CD4-positive, alpha-beta T cell treated with Interleukin-1 beta for 1 hour (primary cell): ENCODE measurements around the gene SIGLEC11.
"Not testable (repeated sequence)": the region's sequence is repeated elsewhere in the genome, so short reads cannot be mapped to it uniquely, and the experiment has no call there.

Experiments used
- DNase-seq, 2 donors: peaks; one replicate each; pipeline ENCODE4 v3.0.0-alpha.2; 2020 to 2022

Gene SIGLEC11

GRCh38 chr19:49981603-49982593 lies 20.9 kb upstream of the SIGLEC11 start:
- DNase-seq, result no peak

DNA sequence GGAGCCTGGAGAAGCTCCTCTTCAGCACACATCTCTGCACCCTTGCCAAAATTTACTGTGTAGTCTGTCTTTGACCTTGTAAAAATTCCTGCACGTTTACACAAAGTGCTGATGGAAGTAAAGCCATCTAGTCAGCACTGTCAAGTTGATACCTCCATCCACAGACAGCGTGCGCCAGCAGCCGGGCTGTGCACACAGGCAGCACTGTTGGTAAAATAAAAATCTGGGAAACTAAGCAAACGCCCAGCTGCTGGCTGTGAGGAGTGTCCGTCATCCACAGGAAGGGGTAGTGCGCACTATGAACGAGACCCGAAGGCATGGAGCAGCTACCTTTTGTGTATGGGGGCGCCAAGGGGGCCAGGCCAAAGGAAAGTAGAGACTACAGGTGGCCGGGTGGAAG lies 17.4 kb upstream of the SIGLEC11 start:
- no peak for DNase-seq

- no peak for DNase-seq
Measured at GRCh38 chr19:49977881-49978280, 16.9 kb upstream of the SIGLEC11 start.

DNA sequence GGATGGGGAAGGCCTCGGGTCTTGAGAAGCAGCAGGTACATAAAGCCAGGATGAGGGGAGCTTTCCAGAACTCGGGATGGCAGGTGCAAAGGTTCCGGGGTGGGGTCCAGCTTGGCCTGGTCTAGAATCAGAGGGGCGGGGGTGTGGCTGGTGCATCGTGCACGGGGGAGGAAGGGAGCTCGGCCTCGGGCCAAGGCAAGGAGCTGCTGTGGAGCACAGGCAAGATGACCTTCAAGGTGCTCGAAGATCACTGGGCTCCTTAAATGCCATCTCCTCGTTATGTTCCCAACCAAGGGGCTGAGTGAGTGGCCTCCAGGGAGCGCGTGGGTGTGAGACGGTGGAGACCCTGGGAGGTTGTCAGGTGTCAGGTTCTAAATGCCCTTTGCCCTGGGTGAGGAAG lies 16.1 kb upstream of the SIGLEC11 start:
- DNase-seq, result no peak

DNA sequence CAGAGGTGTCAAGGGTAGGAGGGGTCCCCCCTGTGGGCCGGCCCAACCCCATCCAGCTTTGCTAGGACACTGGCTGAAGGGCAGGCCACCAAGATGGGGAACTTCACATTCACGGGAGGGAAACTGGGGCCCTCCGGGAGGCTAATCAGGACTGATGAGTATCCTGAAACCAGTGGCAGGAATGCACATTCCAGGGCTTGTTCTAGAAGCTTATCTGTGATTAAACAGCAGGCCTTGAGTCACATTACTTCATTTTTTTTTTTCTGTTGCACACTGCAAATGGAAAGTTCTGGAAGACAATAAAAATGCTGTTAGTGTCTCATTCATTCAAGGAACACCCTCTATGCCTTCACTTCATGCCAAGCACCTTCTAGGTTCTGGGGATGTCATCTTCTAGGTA lies 15.5 kb upstream of the SIGLEC11 start:
- no peak for DNase-seq

DNA sequence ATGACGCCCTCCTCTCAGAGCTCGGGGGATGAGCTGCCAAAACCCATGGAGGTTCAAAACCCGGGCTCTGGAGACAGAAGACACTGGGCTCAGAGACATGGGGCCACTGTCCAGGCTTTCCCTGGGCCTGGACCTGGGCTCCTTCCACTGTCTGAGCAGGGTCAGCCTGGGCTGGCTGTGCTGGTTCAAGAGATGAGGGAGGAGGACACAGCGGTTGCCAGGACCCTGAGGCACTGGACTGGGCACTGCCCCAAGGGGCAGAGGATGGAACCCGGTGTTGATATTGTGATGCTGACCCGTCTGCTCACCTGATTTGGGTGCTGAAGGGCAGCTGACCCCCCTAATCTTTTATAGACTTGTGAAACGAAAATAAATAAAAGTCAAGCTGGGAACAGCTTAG lies 14.1 kb upstream of the SIGLEC11 start:
- DNase-seq, result no peak

GRCh38 chr19:49973987-49974386 lies 13.0 kb upstream of the SIGLEC11 start:
- DNase-seq, result no peak

- DNase-seq, result no peak
Measured at GRCh38 chr19:49972841-49973240, 11.9 kb upstream of the SIGLEC11 start.

- no peak for DNase-seq
Measured at GRCh38 chr19:49971991-49972411, 11.0 kb upstream of the SIGLEC11 start.

DNA sequence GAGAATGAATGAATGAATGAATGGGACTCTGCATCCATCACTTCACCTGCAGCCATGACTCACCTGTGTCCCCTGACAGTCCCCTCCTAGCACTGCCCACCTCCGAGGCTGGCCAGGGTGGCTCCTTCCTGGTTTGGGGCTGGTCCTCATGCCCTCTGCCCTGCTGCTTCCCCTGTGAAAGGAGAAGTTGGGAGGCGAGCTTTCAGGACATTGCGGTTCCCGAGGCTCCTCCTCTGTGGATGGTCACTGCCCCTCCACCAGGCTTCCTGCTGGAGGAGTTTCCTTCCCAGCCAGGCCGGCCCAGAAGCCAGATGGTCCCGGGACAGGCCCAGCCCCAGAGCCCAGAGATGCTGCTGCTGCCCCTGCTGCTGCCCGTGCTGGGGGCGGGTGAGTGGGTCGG lies 8.4 kb upstream of the SIGLEC11 start:
- not testable (repeated sequence) for DNase-seq

DNA sequence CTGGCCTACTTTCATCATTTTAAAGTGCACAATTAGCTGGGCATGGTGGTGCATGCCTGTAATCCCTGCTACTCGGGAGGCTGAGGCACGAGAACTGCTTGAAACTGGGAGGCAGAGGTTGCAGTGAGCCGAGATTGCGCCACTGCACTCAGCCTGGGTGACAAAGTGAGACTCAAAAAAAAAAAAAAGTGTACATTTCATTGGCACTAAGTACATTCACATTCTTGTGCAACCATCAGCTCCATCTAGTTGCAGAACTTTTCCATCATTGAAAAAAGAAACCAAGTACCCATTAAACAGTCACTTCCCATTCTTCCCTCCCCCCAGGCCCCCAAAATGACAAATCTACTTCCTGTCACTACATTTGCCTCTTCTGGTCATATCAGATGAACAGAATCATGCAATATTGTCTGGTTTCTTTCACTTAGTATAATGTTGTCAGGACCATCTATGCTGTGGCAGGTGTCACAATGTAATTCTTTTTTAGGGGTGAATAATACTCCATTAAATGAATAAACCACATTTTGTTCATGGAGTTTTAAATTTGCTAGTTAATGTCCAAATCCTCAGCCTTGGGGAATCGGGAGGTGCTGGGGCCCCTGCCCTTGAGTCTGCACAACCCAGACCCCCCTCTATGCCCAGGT lies 7.4 kb upstream of the SIGLEC11 start:
- peak in 1 of 2 donors; percentile 18 for DNase-seq

DNA sequence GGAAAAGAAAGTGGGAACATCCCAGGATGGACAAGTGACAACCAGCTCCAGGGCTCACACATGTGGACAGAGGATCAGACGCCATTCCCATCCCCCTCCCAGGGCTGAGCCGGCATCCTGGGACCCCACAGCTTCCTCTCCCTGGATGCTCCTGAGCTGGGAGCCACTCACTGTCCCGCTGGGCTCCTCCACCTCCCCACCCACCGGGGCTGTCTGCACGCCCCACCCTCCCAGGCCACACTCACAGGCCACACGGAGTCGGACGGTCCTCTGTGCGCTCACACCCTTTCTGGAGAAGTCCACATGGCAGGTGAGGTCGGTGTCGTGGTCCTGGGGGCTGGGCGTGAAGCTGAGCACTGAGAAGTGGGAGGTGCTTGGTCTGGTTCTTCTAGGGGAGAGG lies 1.1 kb downstream of the SIGLEC11 start:
- DNase-seq, result not testable (repeated sequence)

DNA sequence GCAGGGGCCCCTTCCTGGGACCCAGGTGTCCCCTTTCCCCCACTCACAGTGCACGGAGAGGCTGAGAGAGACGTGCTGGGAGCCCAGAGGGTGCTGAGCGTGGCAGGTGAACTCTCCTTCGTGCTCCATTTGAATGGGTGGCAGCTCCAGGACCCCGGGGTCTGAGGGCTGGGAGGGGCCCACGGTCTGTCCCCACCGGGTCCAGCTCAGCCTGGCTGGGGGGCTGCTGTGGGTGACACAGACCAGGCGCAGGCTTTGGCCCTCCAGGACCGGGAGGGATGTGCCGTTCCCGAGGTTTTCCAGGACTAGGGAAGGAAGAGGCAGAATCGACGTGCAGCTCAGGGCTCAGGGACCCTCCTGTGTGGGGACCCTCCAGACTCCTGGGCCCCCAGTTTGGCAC lies 2.4 kb downstream of the SIGLEC11 start:
- not testable (repeated sequence) for DNase-seq

GRCh38 chr19:49958144-49958543 lies 2.8 kb downstream of the SIGLEC11 start:
- DNase-seq, result not testable (repeated sequence)

DNA sequence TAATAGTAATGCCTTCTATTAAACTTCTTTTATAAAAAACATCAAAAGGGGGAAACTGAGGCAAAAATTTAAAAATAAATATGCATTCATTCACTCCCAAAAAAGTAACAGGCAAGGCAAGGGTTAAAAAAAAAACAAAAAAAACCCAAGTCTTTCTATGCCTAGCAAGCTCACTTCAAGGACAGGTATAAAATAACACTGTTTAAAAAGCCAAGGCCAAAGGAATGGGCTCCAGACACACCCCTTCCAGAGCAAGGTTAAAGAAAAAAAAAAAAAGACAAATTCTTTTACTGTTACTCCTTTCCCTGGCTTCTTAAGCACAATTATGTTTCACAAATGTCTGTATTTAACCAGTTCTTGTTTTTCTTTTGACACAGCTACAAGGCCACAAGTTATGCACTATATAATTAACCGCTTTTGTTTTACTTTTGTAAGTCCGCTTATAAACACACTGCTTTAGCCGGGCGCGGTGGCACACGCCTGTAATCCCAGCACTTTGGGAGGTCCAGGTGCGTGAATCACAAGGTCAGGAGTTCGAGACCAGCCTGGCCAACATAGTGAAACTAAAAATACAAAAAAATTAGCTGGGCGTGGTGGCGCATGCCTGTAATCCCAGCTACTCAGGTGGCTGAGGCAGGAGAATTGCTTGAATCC lies 3.6 kb downstream of the SIGLEC11 start:
- no peak for DNase-seq

DNA sequence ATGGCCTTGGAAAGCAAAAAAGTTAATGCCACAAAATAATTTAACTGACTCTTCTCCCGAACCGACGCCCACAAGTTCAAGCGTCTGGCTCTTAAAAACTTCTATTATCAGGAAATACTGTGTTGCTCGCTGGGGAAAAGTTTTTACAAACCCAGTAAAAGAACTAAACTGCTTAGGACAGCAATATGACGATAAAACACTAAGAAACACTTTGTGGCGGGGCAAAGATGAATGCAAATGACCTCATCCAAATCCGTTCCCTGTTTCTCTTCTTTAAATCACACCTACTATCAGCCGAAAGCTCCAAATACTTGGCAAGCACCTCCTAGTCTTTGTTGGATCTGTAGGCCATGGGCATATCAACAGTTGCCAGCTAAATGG lies 4.9 kb downstream of the SIGLEC11 start:
- DNase-seq, result no peak

GRCh38 chr19:49954933-49955332 lies 6.0 kb downstream of the SIGLEC11 start:
- DNase-seq, result no peak

DNA sequence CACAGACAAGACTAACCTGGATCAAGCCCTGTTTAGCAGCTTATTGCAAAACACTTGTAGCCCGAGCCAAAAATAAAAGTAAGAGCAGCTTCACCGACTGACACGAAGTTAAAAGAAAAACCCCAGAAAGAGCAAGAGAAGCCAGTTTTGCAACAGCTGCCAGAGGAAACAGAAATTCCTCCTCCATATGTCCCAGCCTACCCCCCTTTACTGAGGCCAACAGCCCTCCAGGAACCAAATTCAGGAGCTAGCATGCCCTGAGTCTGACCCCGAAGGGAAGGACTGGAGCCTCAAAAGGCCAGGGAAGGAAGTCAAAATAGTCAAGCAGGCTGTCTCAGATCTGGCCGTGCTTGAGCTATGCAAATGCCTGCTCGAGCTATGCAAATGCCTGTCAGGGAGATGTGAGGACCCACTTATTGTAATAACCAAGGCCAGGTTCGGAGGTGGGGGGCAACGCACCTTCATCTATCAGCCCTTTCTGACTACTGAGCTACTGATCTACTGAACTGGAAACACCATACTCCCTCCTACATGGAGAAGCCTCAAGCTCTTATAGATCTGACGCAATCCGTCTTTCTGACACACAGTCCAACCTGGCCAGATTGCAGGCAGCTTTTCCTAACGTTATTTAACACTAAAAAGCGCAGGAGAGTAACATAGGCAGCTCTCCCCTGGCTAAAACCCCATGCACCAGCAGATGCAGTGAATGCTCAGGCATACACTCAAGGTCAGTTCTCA lies 6.7 kb downstream of the SIGLEC11 start:
- DNase-seq, result no peak

- DNase-seq, result no peak
Measured at GRCh38 chr19:49953416-49953815, 7.6 kb downstream of the SIGLEC11 start.

DNA sequence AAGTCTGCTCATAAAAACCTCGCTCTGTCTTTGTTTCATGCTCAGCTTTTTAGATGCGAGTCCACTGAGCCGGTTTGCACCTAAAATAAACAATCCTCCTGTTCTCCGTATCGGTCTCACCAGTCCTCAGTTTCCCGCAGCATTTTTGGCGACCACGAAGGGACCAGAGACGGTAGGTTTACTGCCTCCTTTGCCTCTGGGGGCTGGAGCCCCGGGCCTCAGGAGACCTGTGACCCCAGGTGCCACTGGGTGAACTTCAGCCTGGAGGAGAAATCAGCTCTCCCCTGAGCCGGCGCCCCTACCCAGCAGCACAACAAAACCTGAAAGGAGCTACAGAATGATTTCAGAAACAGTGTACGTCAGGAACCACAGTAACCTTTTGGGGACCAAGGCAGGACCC lies 8.1 kb downstream of the SIGLEC11 start:
- DNase-seq, result no peak

GRCh38 chr19:49952479-49952836 lies 8.5 kb downstream of the SIGLEC11 start:
- no peak for DNase-seq

- no peak for DNase-seq
Measured at GRCh38 chr19:49951806-49952478, 9.0 kb downstream of the SIGLEC11 start.
